T-helper 9 cell (primary cell): ENCODE measurements around the gene OCSTAMP.

Experiments
- DNase-seq: peaks from one replicate; pipeline ENCODE4 v3.0.0-alpha.2; 2020

The OCSTAMP gene

GRCh38 chr20:46573234-46573633 is 22.8 kb upstream of the OCSTAMP start:
- DNase-seq: no peak

GRCh38 chr20:46572790-46573189 is 22.3 kb upstream of the OCSTAMP start:
- DNase-seq: no peak

GRCh38 chr20:46572153-46572552 is 21.7 kb upstream of the OCSTAMP start:
- no peak for DNase-seq

DNA sequence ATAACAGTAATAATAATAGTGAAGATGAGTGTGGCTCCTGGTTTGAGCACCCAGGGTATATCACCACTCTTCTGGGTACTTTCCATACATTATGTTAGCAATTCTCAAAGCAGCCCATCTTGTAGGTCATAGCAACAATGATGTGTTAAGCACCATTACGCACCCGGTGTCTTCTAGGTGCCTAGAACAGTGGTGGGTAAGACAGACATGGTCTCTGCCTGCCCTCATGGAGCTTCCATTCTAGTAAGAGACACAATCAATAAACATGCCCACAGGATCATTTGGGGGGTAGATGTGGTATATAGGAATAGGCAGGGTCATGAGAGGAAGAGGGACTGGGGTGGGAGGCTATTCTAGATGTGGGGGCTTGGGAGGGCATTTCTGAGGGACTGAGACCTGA is 21.0 kb upstream of the OCSTAMP start:
- no peak for DNase-seq

DNA sequence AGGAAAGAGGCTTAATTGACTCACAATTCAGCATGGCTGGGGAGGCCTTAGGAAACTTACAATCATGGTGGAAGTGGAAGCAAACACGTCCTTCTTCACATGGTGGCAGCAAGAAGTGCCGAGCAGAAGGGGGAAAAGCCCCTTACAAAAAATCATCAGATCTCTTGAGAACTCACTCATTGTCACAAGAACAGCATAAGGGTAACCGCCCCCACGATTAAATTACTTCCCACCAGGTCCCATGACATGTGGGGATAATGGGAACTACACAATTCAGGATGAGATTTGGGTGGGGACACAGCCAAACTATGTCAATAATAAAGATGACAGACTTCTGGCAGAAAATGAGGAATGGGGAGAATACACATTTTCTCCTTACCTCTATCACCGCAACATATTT is 20.5 kb upstream of the OCSTAMP start:
- no peak for DNase-seq

DNA sequence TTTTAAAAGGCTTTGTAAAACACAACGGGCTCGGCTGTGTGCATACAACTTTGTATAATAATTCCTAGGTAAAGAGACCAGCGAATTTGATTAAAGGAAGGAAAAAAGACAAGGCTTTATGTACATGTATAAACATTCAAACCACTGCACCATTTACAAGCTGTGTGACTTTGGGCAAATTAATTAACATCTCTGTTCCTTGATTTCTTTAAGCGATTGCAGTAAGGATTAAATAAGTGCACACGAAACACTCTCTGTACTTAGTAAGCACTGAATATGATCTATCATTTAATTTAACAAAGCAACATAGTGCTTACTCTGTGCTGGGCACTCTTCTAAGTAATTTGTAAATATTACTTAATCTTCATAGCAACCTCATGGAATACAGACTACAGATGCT is 19.5 kb upstream of the OCSTAMP start:
- DNase-seq: no peak

- DNase-seq: no peak
These were observed 18.2 kb upstream of the OCSTAMP start for GRCh38 chr20:46568570-46569129.

- DNase-seq: no peak
These were observed 15.7 kb upstream of the OCSTAMP start for GRCh38 chr20:46566125-46566524.

DNA sequence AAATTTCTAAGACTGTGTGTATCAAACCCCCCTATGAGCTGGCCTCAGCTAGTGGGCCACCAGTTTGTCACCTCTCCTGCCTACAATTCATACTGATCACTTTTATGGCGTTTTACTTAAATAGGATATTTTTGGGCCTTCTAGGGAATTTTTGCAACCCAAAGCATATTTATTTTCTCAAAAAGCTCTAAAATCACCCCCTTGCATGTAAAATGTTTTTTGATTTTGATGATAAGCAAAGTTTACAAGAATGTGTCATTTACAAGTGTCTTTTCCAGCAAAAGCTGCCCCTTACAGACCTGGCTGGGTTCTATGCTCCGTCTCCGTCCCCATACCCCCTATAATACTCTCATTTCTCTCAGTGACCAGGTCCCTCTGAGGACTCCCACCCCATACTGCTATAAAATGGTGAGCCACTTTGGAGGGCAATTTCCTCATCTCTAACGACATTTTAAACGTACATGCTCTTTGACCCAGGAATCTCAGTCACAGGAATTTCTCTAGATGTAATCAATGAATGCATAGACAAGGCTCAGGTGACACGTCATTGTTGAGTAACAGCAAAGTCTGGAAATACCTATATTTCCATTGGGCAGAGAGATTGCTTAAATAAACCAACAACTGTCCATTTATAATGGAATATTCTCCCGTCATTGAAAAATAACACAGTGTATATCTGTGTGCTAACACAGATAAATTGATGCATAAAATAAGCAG is 13.9 kb upstream of the OCSTAMP start:
- no peak for DNase-seq

DNA sequence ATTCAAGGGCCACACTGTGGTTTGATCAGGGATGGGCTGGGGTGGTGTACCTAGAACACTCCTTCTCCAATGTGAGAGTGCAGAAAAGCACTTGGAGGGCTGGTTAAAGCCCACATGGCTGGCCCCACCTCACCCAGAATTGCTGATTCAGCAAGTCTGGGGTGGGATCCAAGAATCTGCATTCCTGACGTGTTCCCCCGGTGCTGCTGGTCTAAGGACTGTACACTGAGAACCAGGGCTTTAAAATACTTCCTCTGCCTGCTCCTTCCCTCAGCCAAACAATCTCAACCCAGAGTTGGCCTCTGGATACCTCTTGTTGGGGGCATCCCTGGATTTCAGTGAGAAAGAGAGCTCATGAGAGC is 13.4 kb upstream of the OCSTAMP start:
- no peak for DNase-seq

DNA sequence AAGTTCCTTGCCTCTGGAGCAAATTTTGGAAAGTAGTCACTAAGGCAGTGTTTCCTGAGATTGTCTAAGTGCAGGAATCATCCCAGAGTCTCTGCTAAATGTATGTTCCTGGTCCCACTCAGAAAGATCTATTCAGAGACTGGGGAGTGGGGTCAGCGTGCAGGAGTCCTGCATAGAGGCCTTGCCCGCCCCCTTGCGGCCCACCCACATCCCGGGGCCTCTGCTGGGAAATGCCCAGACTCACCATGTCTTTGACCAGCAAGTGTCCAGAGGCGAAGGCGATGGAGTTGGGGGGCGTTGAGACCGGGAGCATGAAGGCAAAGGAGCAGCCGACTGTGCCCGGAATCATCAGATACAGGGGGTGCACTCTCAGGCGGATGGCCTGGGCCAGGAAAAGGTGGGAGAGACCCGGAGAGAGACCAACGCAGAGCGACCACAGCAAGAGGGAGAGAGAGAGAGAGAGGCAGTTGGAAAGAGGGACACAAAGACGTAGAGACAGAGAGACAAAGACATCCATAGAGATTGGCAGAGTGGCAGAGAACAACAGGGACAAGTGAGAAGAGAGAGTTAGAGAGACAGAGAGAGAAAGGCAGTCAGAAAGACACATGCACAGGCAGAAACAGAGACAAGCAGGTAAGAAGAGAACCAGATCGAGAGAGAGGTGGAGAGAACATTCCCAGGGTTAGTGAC is 12.9 kb upstream of the OCSTAMP start:
- no peak for DNase-seq

GRCh38 chr20:46562373-46563169 is 12.1 kb upstream of the OCSTAMP start:
- DNase-seq: peak; percentile 32

DNA sequence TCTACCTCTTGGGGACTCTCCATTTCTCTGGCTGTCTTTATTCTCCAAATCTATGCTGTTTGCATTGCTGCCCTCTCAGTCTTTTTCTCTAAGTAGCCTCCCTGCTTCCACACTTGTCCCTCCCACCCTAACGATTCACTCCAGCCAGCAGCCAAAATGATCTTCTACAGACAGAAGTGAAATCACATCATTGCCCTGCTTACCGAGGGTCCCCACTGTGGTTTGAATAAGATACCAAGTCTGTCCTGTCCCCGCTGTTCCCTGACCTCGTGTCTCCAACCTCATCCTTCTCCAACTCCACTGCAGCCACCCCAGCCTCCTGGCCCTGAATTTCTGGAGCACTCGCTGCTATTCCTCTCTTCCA is 11.5 kb upstream of the OCSTAMP start:
- DNase-seq: no peak

- DNase-seq: no peak
These were observed 9.4 kb upstream of the OCSTAMP start for GRCh38 chr20:46559685-46560440.

DNA sequence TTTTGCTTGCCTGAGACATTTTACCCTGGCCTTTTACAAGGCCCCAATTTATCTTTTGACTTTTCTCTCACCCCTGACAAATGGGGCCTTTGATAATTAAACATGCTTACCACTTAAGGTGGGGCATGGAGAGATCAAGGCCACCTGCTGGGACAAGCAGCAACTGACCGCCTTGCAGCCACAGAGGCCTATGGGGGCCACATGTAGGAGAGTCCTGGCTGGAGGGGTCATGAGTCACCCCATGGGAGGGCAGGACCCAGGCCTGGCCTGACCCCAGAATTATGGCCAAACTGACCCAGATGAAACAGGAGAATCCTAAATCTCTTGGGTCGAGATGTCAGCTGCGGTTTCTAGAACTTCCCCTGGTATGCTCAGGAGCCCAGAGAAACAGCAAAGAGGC is 8.5 kb upstream of the OCSTAMP start:
- DNase-seq: no peak

DNA sequence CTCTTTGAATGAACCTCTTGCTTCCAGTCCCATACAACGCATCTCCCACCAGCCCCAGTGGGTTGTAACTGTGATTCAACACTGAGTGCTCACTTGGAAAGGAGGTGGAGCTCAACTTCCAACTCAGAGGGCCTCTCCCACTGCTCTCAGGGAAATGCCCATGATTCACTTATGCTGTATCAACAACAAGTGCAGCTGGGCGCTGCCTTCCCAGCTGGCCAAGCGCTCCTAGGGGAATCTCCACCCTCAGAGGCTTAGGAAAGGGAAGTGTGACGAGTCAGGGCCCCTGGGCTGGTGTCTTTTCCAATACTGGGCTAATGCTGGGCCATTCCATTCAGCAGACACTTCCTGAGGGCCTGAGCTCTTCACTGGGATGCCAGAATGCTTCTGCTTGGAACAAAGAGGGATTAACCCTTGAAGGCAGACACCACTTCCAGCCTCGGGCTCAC is 8.1 kb upstream of the OCSTAMP start:
- DNase-seq: no peak

- DNase-seq: no peak
These were observed 6.9 kb upstream of the OCSTAMP start for GRCh38 chr20:46557231-46557956.

- no peak for DNase-seq
These were observed 5.0 kb upstream of the OCSTAMP start for GRCh38 chr20:46555370-46555956.

- no peak for DNase-seq
These were observed 4.4 kb upstream of the OCSTAMP start for GRCh38 chr20:46554828-46555227.

DNA sequence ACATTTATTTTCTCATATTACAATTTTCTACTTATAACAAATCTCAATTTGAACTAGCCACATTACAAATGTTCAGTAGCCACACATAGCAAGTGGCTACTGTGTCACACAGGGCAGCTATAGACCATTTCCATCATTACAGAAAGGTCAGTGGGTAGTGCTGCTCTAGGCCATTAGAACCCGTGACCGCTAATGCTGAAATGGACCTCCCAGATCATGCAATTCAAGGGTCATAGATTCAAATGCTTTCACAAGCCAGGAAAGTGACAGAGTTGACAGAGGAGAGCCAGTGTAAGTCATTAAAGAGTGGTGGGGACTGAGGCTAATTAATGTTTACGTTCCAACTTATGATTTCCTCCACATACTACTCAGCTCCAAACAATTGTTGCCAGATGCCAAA is 3.5 kb upstream of the OCSTAMP start:
- DNase-seq: no peak
